ENCODE data around the gene OR4C11. TPM values are rescaled to one million over a fixed set of nuclear protein-coding genes. Genes with fewer than 3 reads are reported as not detected.

Gene OR4C11
- total RNA-seq, 1 experiment from 2014 or later = not detected

DNA sequence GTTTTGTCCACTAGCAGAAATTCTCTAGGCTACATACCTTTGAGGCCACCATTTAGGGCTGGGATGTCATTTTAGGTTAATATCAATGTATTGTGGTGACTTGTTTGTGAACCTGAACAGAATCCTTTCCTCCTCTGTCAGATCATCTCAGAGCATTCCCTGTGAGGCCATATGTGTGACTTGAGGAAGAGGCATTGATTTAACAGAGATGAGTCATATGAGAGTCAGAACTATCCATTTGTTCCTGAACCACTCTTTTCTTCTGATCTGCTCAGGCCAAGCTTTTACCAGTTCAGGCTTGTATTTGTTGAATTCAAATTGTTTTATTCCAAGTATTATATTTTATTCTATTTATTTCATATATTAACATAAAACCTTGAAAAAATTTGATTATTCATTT lies 47.7 kb upstream of the OR4C11 start:
- no peak overlapping the region for H3K4me3 Mint-ChIP-seq
- peaks cover 78% of the 10 kb centered on the region for H3K9me3 Mint-ChIP-seq
- ChIA-PET CTCF (no interaction called here), POLR2A (no interaction called here)
- H3K36me3 Mint-ChIP-seq = peaks cover 61% of the 10 kb centered on the region
- no peaks in the 10 kb centered on the region for H3K4me1 Mint-ChIP-seq
- no peak for DNase-seq (ENCODE audit: low spot score)
- ATAC-seq = no peak
- peaks cover 9% of the 10 kb centered on the region for H3K27me3 Mint-ChIP-seq (ENCODE audit: low read depth)
- TF ChIP-seq TEAD4 (CRISPR knock-in tag; IDR thresholded peaks at IDR 0.05) = no peak
- TF ChIP-seq SMAD4 (CRISPR knock-in tag; IDR thresholded peaks at IDR 0.05) = no peak
- TF ChIP-seq, protein P1, sequence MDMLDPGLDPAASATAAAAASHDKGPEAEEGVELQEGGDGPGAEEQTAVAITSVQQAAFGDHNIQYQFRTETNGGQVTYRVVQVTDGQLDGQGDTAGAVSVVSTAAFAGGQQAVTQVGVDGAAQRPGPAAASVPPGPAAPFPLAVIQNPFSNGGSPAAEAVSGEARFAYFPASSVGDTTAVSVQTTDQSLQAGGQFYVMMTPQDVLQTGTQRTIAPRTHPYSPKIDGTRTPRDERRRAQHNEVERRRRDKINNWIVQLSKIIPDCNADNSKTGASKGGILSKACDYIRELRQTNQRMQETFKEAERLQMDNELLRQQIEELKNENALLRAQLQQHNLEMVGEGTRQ (CRISPR knock-in tag; IDR thresholded peaks at IDR 0.05) = no peak
- TF ChIP-seq, protein P2, sequence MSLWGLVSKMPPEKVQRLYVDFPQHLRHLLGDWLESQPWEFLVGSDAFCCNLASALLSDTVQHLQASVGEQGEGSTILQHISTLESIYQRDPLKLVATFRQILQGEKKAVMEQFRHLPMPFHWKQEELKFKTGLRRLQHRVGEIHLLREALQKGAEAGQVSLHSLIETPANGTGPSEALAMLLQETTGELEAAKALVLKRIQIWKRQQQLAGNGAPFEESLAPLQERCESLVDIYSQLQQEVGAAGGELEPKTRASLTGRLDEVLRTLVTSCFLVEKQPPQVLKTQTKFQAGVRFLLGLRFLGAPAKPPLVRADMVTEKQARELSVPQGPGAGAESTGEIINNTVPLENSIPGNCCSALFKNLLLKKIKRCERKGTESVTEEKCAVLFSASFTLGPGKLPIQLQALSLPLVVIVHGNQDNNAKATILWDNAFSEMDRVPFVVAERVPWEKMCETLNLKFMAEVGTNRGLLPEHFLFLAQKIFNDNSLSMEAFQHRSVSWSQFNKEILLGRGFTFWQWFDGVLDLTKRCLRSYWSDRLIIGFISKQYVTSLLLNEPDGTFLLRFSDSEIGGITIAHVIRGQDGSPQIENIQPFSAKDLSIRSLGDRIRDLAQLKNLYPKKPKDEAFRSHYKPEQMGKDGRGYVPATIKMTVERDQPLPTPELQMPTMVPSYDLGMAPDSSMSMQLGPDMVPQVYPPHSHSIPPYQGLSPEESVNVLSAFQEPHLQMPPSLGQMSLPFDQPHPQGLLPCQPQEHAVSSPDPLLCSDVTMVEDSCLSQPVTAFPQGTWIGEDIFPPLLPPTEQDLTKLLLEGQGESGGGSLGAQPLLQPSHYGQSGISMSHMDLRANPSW (CRISPR knock-in tag; conservative IDR thresholded peaks at IDR 0.05; ENCODE audit: low read depth) = no peak
- TF ChIP-seq EMX1 (CRISPR knock-in tag; IDR thresholded peaks at IDR 0.05) = no peak
- TF ChIP-seq ZNF317 (CRISPR knock-in tag; IDR thresholded peaks at IDR 0.05; ENCODE audit: borderline replicate concordance, low read depth) = no peak
- TF ChIP-seq, protein P3, sequence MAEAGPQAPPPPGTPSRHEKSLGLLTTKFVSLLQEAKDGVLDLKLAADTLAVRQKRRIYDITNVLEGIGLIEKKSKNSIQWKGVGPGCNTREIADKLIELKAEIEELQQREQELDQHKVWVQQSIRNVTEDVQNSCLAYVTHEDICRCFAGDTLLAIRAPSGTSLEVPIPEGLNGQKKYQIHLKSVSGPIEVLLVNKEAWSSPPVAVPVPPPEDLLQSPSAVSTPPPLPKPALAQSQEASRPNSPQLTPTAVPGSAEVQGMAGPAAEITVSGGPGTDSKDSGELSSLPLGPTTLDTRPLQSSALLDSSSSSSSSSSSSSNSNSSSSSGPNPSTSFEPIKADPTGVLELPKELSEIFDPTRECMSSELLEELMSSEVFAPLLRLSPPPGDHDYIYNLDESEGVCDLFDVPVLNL (CRISPR knock-in tag; IDR thresholded peaks at IDR 0.05; ENCODE audit: borderline replicate concordance, low read depth) = no peak
- no peak for TF ChIP-seq MXD4 (CRISPR knock-in tag; IDR thresholded peaks at IDR 0.05; ENCODE audit: borderline replicate concordance)
- TF ChIP-seq ZNF232 (CRISPR knock-in tag; IDR thresholded peaks at IDR 0.05) = no peak
- no peak for TF ChIP-seq ESRRA (CRISPR knock-in tag; IDR thresholded peaks at IDR 0.05; ENCODE audit: borderline replicate concordance)
- TF ChIP-seq, protein P4, sequence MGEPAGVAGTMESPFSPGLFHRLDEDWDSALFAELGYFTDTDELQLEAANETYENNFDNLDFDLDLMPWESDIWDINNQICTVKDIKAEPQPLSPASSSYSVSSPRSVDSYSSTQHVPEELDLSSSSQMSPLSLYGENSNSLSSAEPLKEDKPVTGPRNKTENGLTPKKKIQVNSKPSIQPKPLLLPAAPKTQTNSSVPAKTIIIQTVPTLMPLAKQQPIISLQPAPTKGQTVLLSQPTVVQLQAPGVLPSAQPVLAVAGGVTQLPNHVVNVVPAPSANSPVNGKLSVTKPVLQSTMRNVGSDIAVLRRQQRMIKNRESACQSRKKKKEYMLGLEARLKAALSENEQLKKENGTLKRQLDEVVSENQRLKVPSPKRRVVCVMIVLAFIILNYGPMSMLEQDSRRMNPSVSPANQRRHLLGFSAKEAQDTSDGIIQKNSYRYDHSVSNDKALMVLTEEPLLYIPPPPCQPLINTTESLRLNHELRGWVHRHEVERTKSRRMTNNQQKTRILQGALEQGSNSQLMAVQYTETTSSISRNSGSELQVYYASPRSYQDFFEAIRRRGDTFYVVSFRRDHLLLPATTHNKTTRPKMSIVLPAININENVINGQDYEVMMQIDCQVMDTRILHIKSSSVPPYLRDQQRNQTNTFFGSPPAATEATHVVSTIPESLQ (CRISPR knock-in tag; IDR thresholded peaks at IDR 0.05) = no peak
- TF ChIP-seq, protein P5, sequence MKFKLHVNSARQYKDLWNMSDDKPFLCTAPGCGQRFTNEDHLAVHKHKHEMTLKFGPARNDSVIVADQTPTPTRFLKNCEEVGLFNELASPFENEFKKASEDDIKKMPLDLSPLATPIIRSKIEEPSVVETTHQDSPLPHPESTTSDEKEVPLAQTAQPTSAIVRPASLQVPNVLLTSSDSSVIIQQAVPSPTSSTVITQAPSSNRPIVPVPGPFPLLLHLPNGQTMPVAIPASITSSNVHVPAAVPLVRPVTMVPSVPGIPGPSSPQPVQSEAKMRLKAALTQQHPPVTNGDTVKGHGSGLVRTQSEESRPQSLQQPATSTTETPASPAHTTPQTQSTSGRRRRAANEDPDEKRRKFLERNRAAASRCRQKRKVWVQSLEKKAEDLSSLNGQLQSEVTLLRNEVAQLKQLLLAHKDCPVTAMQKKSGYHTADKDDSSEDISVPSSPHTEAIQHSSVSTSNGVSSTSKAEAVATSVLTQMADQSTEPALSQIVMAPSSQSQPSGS (CRISPR knock-in tag; IDR thresholded peaks at IDR 0.05; ENCODE audit: borderline replicate concordance, low read depth) = no peak
- TF ChIP-seq, protein P6, sequence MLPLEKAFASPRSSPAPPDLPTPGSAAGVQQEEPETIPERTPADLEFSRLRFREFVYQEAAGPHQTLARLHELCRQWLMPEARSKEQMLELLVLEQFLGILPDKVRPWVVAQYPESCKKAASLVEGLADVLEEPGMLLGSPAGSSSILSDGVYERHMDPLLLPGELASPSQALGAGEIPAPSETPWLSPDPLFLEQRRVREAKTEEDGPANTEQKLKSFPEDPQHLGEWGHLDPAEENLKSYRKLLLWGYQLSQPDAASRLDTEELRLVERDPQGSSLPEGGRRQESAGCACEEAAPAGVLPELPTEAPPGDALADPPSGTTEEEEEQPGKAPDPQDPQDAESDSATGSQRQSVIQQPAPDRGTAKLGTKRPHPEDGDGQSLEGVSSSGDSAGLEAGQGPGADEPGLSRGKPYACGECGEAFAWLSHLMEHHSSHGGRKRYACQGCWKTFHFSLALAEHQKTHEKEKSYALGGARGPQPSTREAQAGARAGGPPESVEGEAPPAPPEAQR (CRISPR knock-in tag; IDR thresholded peaks at IDR 0.05) = no peak
- no peak for TF ChIP-seq FOXJ3 (CRISPR knock-in tag; IDR thresholded peaks at IDR 0.05; ENCODE audit: borderline replicate concordance)
- H3K27ac Mint-ChIP-seq = no peak overlapping the region

DNA sequence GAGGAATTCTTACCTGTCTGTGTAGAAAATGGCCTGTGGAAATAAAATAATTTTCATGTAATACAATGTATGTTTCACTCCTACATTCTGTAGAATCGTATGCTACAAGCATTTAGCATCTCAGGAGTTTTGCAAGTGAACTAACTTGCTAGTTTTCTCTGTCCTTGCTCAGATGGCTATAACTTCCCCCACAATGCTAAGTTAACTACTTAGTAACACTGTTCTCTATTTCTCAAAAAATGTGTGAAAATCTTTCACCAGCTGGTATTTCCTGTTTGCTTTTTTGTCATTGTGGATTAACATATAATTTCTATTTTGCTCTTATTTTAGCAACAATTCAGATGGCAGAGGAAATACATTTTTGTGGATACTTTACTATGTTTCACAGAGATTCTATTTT lies 45.1 kb upstream of the OR4C11 start:
- DNase-seq (ENCODE audit: low spot score) = no peak
- TF ChIP-seq, protein P7, sequence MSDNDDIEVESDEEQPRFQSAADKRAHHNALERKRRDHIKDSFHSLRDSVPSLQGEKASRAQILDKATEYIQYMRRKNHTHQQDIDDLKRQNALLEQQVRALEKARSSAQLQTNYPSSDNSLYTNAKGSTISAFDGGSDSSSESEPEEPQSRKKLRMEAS (CRISPR knock-in tag; IDR thresholded peaks at IDR 0.05) = no peak
- TF ChIP-seq, protein P8, sequence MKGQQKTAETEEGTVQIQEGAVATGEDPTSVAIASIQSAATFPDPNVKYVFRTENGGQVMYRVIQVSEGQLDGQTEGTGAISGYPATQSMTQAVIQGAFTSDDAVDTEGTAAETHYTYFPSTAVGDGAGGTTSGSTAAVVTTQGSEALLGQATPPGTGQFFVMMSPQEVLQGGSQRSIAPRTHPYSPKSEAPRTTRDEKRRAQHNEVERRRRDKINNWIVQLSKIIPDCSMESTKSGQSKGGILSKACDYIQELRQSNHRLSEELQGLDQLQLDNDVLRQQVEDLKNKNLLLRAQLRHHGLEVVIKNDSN (CRISPR knock-in tag; IDR thresholded peaks at IDR 0.05) = no peak
- TF ChIP-seq SMAD3 (CRISPR knock-in tag; IDR thresholded peaks at IDR 0.05; ENCODE audit: borderline replicate concordance) (no peak), TCF7 (CRISPR knock-in tag; IDR thresholded peaks at IDR 0.05; ENCODE audit: low read depth) (no peak), FOXP1 (CRISPR knock-in tag; IDR thresholded peaks at IDR 0.05; ENCODE audit: borderline replicate concordance) (no peak), NFE2L1 (CRISPR knock-in tag; IDR thresholded peaks at IDR 0.05) (no peak)
- TF ChIP-seq, protein P9, sequence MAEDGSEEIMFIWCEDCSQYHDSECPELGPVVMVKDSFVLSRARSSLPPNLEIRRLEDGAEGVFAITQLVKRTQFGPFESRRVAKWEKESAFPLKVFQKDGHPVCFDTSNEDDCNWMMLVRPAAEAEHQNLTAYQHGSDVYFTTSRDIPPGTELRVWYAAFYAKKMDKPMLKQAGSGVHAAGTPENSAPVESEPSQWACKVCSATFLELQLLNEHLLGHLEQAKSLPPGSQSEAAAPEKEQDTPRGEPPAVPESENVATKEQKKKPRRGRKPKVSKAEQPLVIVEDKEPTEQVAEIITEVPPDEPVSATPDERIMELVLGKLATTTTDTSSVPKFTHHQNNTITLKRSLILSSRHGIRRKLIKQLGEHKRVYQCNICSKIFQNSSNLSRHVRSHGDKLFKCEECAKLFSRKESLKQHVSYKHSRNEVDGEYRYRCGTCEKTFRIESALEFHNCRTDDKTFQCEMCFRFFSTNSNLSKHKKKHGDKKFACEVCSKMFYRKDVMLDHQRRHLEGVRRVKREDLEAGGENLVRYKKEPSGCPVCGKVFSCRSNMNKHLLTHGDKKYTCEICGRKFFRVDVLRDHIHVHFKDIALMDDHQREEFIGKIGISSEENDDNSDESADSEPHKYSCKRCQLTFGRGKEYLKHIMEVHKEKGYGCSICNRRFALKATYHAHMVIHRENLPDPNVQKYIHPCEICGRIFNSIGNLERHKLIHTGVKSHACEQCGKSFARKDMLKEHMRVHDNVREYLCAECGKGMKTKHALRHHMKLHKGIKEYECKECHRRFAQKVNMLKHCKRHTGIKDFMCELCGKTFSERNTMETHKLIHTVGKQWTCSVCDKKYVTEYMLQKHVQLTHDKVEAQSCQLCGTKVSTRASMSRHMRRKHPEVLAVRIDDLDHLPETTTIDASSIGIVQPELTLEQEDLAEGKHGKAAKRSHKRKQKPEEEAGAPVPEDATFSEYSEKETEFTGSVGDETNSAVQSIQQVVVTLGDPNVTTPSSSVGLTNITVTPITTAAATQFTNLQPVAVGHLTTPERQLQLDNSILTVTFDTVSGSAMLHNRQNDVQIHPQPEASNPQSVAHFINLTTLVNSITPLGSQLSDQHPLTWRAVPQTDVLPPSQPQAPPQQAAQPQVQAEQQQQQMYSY (CRISPR knock-in tag; IDR thresholded peaks at IDR 0.05) = no peak

More for the DNA sequence above, 45.1 kb upstream of the OR4C11 start:
- Mint-ChIP-seq H3K27me3 (ENCODE audit: low read depth) (peaks cover 15% of the 10 kb centered on the region), H3K9me3 (peaks cover 78% of the 10 kb centered on the region), H3K4me3 (no peak overlapping the region), H3K36me3 (peaks cover 66% of the 10 kb centered on the region), H3K4me1 (no peaks in the 10 kb centered on the region), H3K27ac (no peak overlapping the region)
- no peak for ATAC-seq
- POLR2A ChIA-PET = no interaction called here
- CTCF ChIA-PET = no interaction called here
